Vagina (tissue), 2 donors: ENCODE measurements around the gene MOCS2.

Experiments
- POLR2A ChIP-seq, 2 donors: fragments of 450-650 bp; IDR thresholded peaks; one replicate each; pipeline ENCODE4 v1.6.1; 2017; ENCODE audit warnings: antibody characterized with exemption in 2 of 2, mild to moderate bottlenecking in 2 of 2, moderate library complexity in 2 of 2
- POLR2AphosphoS5 ChIP-seq, 2 donors: sonication (generic); formaldehyde crosslinking; IDR thresholded peaks; one replicate each; pipeline ENCODE4 v1.9.0; 2017; ENCODE audit warnings: antibody characterized with exemption in 2 of 2, mild to moderate bottlenecking in 2 of 2, low read depth in 1 of 2; ENCODE audit not compliant: insufficient read depth in 1 of 2
- TF ChIP-seq, protein P1 (sequence below), 3 experiments: fragments of 450-650 bp in 2 of 3; fragments of 200-600 bp in 1 of 3; sonication (generic) in 1 of 3; IDR thresholded peaks; one replicate each; pipeline ENCODE4 v1.5.1; 2017 to 2019; ENCODE audit warnings: antibody characterized with exemption in 3 of 3, mild to moderate bottlenecking in 2 of 3, moderate library complexity in 2 of 3

DNA sequence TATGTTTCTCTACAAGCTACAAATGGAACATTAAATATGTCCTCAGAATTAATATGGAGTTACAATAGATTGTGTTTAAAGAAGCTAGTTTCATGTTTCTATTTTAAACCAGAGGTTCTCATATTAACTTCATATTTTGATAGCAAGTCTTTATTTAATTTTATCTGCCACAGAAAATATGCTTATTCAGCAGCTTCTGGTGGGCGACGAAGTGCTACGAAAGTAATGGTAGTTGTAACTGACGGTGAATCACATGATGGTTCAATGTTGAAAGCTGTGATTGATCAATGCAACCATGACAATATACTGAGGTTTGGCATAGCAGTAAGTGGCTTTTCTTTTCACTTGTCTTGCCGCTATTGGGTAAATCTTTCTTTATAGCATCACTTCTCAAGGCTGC, 54.2 kb downstream of the MOCS2 start:
- TF ChIP-seq POLR2A (IDR thresholded peaks at IDR 0.05) (no peak), POLR2AphosphoS5 (IDR thresholded peaks at IDR 0.05; ENCODE audit: insufficient read depth in 1 of 2, low read depth in 1 of 2) (no peak)
- TF ChIP-seq, protein P1, sequence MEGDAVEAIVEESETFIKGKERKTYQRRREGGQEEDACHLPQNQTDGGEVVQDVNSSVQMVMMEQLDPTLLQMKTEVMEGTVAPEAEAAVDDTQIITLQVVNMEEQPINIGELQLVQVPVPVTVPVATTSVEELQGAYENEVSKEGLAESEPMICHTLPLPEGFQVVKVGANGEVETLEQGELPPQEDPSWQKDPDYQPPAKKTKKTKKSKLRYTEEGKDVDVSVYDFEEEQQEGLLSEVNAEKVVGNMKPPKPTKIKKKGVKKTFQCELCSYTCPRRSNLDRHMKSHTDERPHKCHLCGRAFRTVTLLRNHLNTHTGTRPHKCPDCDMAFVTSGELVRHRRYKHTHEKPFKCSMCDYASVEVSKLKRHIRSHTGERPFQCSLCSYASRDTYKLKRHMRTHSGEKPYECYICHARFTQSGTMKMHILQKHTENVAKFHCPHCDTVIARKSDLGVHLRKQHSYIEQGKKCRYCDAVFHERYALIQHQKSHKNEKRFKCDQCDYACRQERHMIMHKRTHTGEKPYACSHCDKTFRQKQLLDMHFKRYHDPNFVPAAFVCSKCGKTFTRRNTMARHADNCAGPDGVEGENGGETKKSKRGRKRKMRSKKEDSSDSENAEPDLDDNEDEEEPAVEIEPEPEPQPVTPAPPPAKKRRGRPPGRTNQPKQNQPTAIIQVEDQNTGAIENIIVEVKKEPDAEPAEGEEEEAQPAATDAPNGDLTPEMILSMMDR (IDR thresholded peaks at IDR 0.05), result no peak
